WI38 (cell line): ENCODE results near the gene TMEM184B.

Experiments used
- H3K4me3 ChIP-seq: 2 replicates; pipeline ENCODE4 v1.5.1; 2011; ENCODE audit warnings: low read depth, mild to moderate bottlenecking, control low read depth, low read length
- CTCF ChIP-seq: IDR thresholded peaks from 2 replicates; pipeline ENCODE4 v1.5.1; 2012; ENCODE audit warnings: low read depth, mild to moderate bottlenecking, control low read depth, low read length

Gene TMEM184B

GRCh38 chr22:38228873-38229740 is 43.7 kb downstream of the TMEM184B start:
- no peak for TF ChIP-seq CTCF
- H3K4me3 ChIP-seq = no peak overlapping the region

DNA sequence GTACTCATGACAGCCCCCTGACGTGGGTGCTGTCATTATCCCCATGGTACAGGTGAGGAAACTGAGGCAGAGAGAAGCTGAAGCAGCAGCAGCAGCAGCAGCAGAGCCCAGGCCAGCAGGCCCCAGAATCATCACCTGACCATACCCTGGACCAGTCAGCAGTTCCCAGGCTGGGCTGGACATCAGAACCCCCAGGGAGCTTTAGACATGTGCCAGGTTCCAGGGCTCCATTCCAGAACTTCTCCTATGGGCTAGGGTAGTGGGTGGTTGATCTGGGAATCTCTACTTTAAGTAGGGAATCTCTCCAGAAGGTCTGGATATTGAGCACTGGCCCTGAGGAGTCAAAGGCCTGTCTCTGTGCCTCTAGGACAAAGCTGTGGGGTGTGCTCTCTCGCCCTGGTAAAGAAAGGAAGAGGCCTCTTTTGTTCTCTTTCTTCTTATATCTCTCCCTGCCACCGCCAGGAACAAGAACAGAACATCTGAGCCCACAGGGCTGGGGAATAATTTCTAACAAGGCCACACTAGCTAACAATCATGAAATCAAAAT is 44.4 kb downstream of the TMEM184B start:
- H3K4me3 ChIP-seq = no peak overlapping the region
- TF ChIP-seq CTCF = no peak

DNA sequence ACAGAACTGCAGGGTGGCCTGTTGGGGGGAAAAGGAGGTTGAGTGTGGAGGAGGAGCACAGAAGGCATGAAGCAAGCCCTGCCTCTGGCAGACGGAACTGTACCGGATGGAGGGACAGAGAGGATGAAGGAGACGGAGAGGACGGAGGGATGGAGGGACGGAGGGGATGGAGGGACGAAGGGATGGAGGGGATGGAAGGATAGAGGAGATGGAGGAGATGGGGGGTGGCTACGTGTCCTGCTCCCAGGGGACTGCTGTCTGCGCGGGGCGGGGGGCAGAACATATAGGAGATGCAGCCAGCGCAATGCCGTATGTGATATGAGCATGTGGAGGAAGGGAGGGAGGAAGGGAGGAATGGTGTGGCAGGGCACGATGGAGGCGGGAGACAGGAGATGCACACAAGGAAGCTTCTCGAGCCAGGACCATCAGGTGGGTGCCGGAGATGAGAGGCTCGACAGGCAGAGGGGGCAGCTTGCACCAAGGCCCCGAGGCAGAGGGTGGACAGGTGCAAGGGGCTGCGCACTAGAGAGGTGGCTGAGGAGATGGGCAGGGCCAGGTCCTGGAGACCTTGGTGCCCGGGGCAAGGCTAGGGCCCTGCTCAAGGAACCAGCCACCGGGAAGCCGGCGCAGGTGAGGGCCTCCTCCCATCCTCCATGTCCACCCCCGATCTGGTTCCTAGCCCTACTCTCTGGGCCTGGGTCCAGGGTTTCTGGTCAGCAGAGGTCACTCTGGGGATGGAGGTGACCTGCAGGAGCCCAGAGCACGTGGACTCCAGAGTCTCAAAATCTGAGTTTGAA is 45.8 kb downstream of the TMEM184B start:
- no peak for TF ChIP-seq CTCF
- H3K4me3 ChIP-seq = no peak overlapping the region

DNA sequence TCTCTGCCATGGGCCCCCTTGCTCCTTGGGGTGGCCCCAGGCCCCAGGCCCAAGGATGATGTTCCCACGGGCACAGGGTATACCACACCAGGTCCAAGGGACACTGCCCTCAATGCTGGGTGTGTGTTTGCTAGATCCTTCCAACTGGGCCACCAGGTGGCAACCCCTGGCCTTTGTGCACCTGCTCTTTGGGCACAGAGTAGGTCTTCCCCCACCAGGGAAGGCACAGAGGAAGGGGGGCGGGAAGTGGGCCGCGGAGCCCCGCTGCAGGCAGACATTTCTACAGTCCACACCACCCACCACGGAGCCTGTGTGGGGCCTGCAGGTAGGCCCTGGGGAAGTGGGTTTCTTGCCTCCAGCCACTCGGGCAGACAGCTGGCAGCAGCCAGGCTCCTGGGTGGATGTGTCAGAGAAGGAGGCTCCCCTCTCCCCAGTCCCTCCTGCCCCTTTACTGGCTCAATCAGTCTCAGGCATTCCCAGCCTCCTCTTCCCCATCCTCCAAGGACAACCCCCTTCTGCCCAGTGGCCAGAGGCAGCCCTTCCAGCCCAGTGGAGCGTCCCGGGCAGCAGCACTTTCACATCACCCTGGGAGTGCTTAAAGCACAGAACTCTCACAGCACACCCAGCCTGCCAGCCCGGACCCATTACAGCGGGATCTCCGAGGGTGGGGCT is 49.4 kb downstream of the TMEM184B start:
- H3K4me3 ChIP-seq = no peak overlapping the region
- no peak for TF ChIP-seq CTCF

- no peak overlapping the region for H3K4me3 ChIP-seq
- no peak for TF ChIP-seq CTCF
Measured at GRCh38 chr22:38222797-38223119, 50.1 kb downstream of the TMEM184B start.

GRCh38 chr22:38221908-38222796 is 50.7 kb downstream of the TMEM184B start:
- no peak for TF ChIP-seq CTCF
- no peak overlapping the region for H3K4me3 ChIP-seq
